Lung microvascular endothelial cell (primary cell): ENCODE results near the gene NTRK2. TPM values are rescaled to one million over a fixed set of nuclear protein-coding genes. Genes with fewer than 3 reads are reported as not detected.
"Not testable (repeated sequence)": the region's sequence is repeated elsewhere in the genome, so short reads cannot be mapped to it uniquely, and the experiment has no call there.

Source experiments
- DNase-seq, 2 donors: peaks; one replicate each; pipeline versions ENCODE4 v3.0.0 to v3.0.0-alpha.2; 2010; ENCODE audit warnings: low read depth in 2 of 2
- total RNA-seq: library from RNA; depleted of rRNA; stranded (reverse); fragments of >200 nt; gene quantifications from 2 replicates; pipeline ENCODE4 v1.2.1, GENCODE V29; 2014

The NTRK2 gene
- total RNA-seq, 1 donor from 2014 or later = under 0.01 TPM

DNA sequence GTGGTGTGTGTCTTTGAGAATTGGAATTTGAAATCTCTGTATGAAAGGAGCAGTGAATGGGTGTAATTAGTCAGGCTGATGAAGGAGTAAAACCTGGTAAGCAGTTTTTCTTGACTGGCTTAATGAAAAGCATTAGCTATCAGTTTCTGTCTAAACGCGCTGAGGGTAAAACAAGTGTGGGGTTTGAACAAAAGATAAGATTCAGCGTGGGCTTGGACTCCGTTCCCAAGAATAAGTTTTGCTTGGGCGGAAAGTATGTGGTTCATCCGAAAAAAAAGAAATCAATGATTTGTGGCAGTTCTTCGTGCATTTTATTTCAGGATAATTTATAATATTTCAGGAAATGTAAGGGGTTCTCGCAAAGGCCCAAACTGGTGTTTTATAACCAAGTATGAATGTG is 217.3 kb downstream of the NTRK2 start:
- no peak for DNase-seq

DNA sequence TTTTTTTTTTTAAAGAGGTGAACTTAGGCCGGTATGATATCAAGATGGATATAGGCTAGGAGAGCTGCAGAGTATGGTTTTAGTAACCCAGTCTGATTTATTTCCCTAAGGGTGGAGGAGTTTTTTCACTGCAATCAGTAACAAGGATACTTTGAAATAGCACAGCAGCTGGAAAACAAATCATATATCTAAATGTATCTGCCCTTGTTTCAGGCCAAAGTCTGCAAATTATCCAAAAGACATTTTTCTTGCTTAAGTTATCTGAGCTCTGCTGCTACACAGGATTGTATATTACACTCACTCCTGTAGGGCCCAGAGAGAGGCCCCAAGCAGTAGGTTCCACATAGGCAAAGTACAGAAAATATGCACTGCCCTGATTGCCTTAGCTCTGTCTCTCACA is 222.4 kb downstream of the NTRK2 start:
- DNase-seq = no peak

DNA sequence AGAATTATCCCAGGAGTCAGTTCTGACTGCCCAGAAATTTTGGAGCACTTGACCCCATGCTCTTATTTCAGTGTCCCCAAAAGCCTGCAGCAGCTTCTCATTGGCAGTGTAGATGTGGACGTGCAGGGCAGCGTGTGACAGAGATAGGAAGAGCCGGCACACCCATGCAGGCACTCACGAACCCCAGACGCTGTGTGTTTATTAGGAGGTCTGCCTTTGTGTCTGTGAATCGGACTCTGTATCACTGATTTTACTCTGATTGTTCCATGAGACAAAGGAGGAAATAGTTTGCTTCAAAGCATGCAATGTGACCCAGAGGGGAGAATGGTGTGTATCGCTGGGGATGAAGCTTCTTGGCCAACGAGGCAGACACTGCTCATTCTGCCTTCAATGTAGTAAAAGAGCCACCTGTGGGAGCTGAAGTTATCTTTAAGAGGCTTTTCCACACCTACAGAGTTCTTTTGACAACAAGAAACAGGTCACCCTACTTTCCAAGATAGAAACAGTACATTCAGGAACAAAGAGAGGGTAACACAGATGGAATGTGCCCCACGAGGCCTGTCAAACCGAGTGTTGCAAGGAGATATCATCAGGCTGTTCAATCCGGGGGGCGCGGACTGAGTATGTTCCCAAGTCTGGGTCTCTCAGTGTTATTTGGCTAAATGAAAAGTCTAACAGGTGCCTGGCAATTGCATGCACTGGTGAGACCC is 224.0 kb downstream of the NTRK2 start:
- no peak for DNase-seq

DNA sequence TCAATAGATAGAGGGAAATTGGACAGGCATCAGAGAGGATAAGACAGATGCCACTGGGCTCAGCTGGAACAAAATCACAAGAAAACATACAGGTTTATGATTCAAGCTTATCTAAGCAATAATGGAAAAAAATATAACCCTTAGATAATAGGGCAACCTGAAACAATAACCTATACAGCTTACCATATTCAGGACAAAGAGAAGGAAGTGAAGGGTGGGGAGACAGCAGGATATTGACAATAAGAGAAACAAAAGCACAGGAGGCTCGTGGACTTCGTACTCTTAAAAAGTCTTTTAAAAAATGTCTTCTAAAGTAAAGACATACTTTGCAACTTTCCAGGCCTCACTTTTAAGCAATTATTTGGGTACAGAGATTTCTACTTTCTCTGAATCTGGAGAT is 225.3 kb downstream of the NTRK2 start:
- DNase-seq = no peak

DNA sequence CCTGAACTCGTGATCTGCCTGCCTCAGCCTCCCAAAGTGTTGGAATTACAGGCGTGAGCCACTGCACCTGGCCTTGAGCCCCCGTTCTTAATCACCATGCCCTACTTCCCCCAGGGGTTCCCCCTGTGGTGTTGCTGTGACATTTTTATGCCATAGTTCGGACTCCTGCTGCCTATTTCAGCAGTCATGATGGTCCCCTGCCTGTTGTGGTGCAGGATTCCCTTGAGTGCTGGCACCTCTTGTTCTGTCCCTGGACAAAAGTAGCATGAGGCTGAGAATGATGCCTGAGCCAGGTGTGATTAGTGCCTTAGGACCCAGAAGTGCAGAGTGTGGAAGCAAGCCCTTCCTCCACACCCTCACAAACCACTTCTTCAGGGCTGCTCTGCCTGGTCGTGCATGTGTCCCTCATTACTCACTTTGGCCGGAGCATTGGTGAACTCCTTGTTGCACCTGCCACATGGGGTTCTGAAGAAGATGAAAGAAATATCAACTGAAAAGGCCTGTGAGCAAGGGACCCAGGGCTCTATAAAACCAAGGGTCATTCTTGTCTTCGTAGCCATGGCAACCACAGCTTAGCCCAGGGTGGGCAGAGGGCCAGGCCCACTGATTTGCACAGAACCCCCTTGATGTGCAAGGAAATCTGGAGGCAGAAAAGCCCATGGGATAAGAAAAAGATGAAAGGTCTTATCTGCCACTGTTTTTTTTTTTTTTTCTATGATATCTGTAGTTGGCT is 228.0 kb downstream of the NTRK2 start:
- no peak for DNase-seq

DNA sequence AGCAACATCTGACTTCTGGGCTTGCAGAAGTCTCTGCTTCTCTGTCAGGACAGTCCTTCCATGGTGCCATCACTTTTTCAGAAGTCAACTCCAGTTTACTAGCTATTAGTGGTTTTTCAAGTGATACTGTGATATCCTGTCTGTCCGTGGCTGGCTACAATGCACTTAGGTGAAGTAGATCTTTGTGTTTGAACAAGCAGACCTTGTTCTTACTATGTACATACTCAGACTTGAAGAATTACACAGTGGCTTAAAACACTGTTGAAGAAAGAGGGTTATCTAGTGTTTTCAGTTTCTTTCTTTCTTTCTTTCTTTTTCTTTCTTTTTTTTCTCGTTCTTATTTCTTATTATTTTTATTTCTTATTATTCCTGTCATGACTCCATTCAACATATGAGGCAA is 228.7 kb downstream of the NTRK2 start:
- no peak for DNase-seq

DNA sequence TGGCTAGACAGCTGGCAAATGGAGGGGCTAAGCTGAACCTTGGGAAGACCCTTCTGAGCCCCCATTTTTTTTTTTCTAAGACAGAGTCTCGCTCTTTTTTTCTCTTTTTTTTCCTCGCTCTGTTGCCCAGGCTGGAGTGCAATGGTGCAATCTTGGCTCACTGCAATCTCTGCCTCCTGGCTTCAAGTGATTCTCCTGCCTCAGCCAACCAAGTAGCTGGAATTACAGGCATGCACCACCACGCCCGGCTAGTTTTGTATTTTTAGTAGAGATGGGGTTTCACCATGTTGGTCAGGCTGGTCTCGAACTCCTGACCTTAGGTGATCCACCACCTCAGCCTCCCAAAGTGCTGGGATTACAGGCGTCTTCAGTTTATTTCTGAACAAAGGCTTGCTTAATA is 229.1 kb downstream of the NTRK2 start:
- DNase-seq = not testable (repeated sequence)

DNA sequence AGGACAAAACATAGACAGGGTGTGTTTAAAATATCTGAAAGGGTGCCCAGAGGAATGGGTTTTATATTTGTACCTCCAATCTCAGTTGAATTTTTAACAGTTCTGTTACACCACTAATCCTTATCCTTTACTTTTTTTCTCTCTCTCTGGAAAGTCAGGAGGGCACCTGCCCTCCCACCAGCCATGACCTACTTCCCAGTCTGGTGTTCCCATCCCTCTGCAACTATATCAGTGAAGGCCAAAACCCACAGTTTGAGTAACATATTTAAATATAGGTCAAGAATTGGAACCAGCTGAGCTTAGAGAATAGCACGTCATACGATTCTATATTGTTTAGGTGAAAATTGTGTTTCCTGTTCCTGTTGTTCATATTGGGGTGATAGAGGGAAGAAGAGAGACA is 229.8 kb downstream of the NTRK2 start:
- DNase-seq = no peak

DNA sequence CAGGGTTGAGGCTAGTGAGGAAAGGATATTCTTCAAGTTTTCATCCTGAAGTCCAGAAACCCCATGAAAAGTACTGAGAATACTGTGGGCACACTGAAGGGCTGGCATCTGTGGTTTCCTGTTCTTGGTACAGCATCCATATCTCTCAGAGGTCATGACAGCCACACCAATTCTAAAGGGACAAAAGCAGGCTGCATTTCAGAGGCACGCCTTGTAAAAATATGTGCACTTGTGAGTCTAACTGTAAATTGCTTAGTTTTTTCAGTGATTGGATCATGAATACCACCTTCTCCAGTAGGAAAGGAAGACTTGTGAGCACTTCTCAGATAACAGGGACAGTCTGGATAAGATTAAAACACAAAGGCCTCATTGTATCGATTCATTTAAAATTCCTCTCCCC is 230.9 kb downstream of the NTRK2 start:
- no peak for DNase-seq

DNA sequence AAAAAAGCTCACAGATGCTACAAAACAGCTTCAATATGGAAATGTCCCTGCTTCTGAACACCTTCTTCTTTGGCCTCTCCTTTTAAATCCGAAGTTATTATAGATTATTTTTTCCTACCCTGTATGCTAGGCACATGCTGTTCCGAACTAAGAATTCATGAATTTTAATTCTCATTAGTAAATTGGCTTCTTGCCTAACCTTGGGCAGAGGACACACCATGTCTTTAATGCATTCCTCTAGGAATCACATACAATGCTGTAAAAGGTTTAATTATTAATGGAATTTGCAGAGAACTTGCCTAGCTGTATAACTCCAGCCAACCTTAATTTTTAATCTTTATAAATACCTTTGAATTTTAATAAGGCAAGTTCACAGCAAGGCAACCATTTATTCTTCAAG is 234.4 kb downstream of the NTRK2 start:
- no peak for DNase-seq

DNA sequence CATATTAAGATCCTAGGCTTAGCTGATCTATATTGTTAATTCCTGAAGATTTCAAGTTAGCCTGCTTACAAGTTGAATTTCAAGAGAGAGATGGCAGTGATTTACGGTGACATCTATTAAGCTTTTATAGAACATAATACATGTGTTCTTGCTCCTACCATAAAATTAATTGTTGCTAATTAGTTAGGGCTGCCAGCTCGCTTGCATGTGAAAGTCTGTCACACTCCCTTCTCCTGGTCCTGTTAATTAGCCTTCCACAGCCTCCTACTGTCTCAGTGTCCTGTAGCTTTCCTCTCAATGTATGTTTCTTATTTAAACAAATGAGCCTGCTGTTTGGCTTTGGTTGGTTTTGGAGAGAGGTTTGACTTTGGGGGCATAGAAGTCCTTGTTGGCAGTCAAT is 247.2 kb downstream of the NTRK2 start:
- no peak for DNase-seq

DNA sequence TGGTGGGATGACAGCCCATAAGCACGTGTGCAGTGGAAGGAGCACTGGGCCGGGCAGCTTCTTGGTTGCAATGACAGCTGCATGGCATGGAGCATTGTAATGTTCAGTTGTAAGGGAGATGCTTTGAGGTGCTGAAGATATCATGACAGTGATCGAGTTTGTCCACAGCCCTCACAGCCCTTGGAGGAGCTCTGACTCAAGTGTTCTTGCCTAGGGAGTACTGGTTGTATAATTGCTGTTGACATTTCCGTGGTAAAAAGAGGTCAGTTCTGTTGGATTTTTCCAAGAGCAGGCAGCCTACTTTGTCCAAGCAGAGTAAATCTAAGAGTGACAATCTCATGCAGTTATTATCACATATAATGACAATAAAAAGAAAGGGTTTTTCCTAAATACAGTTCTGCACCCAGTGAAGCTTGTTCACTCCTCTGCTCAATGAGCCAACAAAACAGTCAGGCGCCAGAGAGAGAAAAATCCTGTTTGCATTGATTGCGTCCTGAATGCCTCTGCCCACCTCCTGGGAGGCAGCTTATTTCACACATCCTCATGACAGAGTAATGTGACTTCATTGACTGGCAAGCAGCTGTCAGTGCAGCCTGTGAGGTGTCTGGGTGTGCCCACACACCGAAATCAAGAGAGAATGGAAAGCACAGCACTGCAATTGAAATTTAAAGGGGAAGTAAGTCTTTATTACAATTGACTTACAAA is 248.0 kb downstream of the NTRK2 start:
- DNase-seq = no peak

DNA sequence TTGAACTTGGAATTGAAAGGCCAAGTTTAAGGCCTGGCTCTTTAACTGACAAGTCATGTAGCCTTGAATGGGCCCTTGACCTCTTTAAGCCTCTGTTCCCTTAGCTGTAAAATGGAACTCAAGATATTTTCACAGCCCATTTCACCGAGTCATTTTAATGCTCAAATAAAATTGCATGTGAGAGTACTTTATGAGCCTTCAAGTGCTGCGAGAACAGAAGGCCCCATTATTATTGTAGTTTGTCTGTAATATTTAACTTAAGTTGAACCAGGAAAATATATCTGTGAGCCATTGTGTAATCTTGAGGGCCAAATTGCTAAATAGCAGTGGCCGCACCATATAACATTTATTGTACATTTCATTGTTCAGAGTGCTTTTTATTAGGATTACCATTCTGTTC is 249.9 kb downstream of the NTRK2 start:
- DNase-seq = no peak

DNA sequence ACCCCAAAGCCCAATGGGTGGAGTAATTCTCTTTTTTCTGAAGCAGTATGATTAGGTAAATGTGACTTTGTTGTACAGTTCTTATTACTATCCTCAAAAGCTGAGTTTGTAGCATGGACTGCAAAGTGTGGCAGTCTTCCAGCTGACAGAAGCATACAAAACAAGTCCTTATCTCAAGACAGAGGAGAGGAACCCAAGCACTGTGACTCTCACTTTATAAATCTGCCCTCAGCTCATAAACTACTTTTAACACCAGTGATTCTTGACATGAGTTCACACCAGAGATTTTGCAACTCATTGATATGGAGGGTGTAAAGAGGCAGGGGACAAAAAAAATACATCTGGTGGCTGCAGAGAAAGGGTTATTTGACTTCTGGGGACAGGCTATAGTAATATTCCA is 251.6 kb downstream of the NTRK2 start:
- no peak for DNase-seq

DNA sequence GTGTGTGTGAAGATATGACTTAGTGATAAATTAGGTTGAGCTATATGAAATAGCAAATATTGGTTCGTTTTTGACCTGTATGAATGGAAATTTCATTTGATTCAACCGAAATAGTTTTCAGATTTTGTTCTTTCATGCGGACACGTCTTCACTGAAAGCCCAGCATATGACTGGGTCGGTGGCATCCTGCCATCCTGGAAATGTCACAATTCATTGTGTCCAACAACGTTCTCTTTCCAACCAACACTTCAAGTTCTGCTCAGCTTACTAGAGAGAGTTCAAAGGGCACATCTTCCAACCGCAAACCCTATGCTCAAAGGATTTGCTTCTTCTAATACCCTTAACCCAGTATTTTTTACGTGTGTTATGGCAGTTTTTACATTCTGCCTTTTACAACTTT is 252.5 kb downstream of the NTRK2 start:
- DNase-seq = no peak

DNA sequence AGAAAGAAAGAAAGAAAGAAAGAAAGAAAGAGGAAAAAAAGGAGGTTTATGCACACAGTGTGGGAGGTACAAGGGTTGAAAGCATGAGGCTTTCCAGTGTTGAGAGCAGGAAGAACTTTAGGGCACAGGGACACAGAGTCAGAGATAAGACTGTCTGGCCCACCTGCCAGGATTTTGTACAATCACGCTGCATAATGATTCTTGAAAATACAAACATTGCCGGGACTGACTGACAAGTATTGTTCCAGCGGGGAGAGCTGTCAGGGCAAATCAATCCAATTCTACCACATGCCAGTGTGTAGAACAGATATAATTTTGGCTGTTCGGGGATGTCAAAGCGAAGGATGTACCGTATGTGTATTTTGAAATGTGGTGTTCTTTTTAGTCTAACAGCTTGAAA is 254.7 kb downstream of the NTRK2 start:
- DNase-seq = no peak

DNA sequence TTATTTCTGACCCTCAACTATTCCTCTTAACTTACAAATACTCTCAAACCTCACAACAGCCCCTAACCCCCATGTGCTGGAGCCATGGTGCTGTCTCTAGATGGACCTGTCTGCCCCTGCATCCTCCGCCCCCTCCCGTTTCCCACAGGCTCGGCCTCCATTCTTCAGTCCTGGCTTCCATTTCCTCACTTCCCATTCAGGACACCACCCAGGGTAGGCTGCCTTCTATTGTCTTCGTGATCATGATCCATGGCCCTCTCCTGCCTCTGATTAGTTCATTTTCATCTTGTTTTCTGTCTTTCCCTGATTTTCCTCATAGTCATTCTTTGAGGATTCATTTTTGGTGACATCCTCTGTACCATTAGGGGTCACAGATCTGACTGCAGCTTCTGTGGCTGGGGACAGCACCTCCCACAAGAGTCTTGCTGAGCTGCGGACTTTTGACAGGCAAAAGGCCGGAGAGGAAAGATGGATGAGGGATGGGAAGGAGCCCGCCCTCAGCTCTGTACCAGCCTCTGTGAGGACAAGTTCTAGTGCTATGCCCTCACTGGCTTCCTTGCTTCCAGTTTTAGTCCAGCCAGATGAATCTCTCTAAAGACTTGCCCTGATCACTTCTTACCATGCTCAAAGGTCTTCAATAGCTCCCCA is 255.8 kb downstream of the NTRK2 start:
- DNase-seq = no peak

DNA sequence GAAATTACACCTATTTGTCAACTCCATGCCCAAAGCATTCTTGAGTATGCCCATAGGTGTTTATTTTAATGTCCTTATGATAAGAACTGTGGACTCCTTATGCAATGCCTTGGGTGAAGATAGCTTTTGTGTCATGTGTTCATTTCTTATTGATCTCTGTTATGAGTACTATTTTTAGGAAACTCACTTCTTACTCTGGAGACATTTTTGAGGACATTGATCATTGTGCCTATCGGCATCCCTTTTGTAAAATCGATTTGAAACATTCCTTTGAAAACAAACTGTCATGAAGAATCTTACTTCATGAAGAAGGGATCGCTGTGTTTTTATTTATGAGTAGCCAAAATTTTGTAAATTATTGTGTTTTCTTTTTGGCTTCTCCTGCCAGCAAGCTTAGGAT is 257.3 kb downstream of the NTRK2 start:
- DNase-seq = no peak

DNA sequence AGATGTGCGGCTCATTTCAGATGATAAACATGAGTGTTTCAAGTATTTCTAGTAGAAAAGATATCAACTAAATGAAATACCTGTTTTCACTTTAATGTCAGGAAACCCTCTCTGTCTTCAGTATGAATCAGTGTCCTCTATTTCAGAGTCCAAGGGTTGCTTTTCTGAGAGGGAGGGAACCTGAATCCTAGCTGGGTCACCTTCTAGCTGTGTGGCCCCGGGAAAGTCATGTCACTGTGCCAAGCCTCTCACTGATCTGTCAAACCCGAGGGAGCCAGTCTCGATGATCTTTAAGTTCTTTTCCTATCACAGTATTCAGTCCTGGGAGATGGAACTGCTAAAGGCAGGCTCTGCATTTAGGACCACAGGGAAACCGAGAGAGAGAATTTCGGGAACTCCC is 258.9 kb downstream of the NTRK2 start:
- DNase-seq = no peak

DNA sequence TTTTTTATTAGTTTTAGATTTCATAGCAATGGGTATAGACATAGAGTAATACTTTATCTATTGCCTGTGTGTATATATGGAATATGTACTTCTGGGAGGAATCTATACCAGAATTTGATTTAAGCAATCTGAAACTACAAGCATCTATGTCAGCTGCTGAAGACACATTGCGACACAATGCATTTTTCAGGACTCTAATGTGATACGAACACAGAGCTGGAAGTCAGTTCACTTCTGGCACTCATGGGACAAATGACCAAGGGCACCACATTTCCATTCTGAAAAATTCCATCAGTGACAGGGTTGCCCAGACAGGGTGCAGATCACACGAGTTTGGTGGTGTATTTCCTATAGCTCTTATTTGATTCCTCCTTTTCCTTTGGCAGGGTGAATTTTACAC is 259.5 kb downstream of the NTRK2 start:
- DNase-seq = no peak

DNA sequence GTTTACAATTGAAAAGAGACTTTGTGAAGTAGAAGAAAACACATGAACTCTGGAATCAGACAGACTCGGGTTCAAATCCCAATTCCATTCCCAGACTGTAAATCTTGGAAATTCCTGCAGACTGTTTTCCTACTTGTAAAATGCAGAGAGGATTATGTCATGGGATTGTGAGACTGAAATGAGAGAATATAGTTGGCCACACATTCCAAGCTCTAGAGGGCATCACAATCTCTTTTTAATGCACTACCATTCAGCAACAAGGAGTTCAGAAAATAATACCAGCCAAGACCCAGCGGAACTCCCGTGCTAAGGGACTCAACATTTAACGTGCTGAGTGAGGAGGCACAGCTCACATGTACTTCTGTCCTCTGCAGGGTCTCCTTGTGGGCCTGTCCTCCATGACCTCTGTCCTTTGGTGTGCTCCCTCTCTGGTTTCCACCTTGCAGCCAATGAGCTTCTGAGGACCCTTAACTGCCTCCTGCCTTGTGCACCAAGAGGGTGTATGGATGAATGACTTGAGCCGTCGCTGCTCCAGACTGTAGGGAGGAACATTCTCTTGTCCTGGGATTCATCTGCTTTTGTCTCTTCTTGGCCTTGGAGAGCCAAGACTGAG is 263.5 kb downstream of the NTRK2 start:
- no peak for DNase-seq
